Stomach smooth muscle (tissue), 2 donors: Measurements from ENCODE around the gene GSK3A.

Source experiments
- H3K27ac ChIP-seq: one replicate; pipeline ENCODE4 v1.7.0; 2013; ENCODE audit warnings: mild to moderate bottlenecking, low read length, inconsistent platforms
- H3K27me3 ChIP-seq, 2 donors: one replicate each; pipeline ENCODE4 v1.7.0; 2013; ENCODE audit warnings: low read length in 2 of 2; ENCODE audit not compliant: insufficient read depth in 2 of 2, control insufficient read depth in 1 of 2
- H3K36me3 ChIP-seq, 2 donors: one replicate each; pipeline ENCODE4 v1.7.0; 2013; ENCODE audit warnings: low read length in 2 of 2; ENCODE audit not compliant: control insufficient read depth in 2 of 2, insufficient read depth in 2 of 2
- H3K4me1 ChIP-seq: one replicate; pipeline ENCODE4 v1.7.0; 2013; ENCODE audit warnings: low read length; ENCODE audit not compliant: control insufficient read depth, insufficient read depth
- H3K4me3 ChIP-seq, 2 donors: one replicate each; pipeline ENCODE4 v1.7.0; 2013; ENCODE audit warnings: low read length in 2 of 2
- H3K9ac ChIP-seq, 2 donors: one replicate each; pipeline ENCODE4 v1.7.0; 2013; ENCODE audit warnings: low read length in 2 of 2, mild to moderate bottlenecking in 1 of 2
- H3K9me3 ChIP-seq, 2 donors: one replicate each; pipeline ENCODE4 v1.7.0; 2013; ENCODE audit warnings: low read length in 2 of 2; ENCODE audit not compliant: control insufficient read depth in 2 of 2
- donor health status: healthy.
- donor health status: Pancreatic carcinoma.

The GSK3A gene

GRCh38 chr19:42234364-42234763 lies 8.0 kb downstream of the GSK3A start:
- peaks cover 30 to 58% of the 10 kb centered on the region in 2 donors for H3K36me3 ChIP-seq
- H3K9ac ChIP-seq: no peak overlapping the region
- no peak overlapping the region for H3K4me3 ChIP-seq
- H3K4me1 ChIP-seq: peaks cover 6% of the 10 kb centered on the region
- no peaks in the 10 kb centered on the region for H3K27me3 ChIP-seq
- no peaks in the 10 kb centered on the region for H3K9me3 ChIP-seq
- H3K27ac ChIP-seq: no peak overlapping the region

- Histone ChIP-seq H3K9ac (no peak overlapping the region), H3K4me3 (no peak overlapping the region), H3K27ac (no peak overlapping the region), H3K27me3 (no peaks in the 10 kb centered on the region), H3K4me1 (peaks cover 6% of the 10 kb centered on the region), H3K36me3 (peaks cover 30 to 62% of the 10 kb centered on the region in 2 donors), H3K9me3 (no peaks in the 10 kb centered on the region)
These were observed 8.6 kb downstream of the GSK3A start for GRCh38 chr19:42233678-42234292.

- Histone ChIP-seq H3K4me3 (no peak overlapping the region), H3K27me3 (no peaks in the 10 kb centered on the region), H3K36me3 (peaks cover 30 to 67% of the 10 kb centered on the region in 2 donors), H3K4me1 (peaks cover 6% of the 10 kb centered on the region), H3K9me3 (no peaks in the 10 kb centered on the region), H3K9ac (no peak overlapping the region), H3K27ac (no peak overlapping the region)
These were observed 9.3 kb downstream of the GSK3A start for GRCh38 chr19:42233106-42233505.

GRCh38 chr19:42232435-42232834 lies 10.0 kb downstream of the GSK3A start:
- Histone ChIP-seq H3K36me3 (peaks cover 30 to 68% of the 10 kb centered on the region in 2 donors), H3K27ac (no peak overlapping the region), H3K9ac (no peak overlapping the region), H3K4me1 (peaks cover 6% of the 10 kb centered on the region), H3K9me3 (no peaks in the 10 kb centered on the region), H3K4me3 (no peak overlapping the region), H3K27me3 (no peaks in the 10 kb centered on the region)

- Histone ChIP-seq H3K4me3 (no peak overlapping the region), H3K9me3 (no peaks in the 10 kb centered on the region), H3K27ac (no peak overlapping the region), H3K4me1 (peaks cover 6% of the 10 kb centered on the region), H3K36me3 (peaks cover 34 to 73% of the 10 kb centered on the region in 2 donors), H3K27me3 (no peaks in the 10 kb centered on the region), H3K9ac (no peak overlapping the region)
These were observed 11.8 kb downstream of the GSK3A start for GRCh38 chr19:42230571-42230970.

GRCh38 chr19:42229855-42230351 lies 12.5 kb downstream of the GSK3A start:
- Histone ChIP-seq H3K27ac (no peak overlapping the region), H3K4me3 (no peak overlapping the region), H3K27me3 (no peaks in the 10 kb centered on the region), H3K4me1 (peaks cover 6% of the 10 kb centered on the region), H3K9ac (no peak overlapping the region), H3K36me3 (peaks cover 37 to 72% of the 10 kb centered on the region in 2 donors), H3K9me3 (no peaks in the 10 kb centered on the region)

- Histone ChIP-seq H3K27ac (no peak overlapping the region), H3K4me3 (no peak overlapping the region), H3K4me1 (peaks cover 6% of the 10 kb centered on the region), H3K9ac (no peak overlapping the region), H3K9me3 (no peaks in the 10 kb centered on the region), H3K36me3 (peaks cover 40 to 74% of the 10 kb centered on the region in 2 donors), H3K27me3 (no peaks in the 10 kb centered on the region)
These were observed 13.0 kb downstream of the GSK3A start for GRCh38 chr19:42229301-42229854.

- H3K9me3 ChIP-seq: no peaks in the 10 kb centered on the region
- no peak overlapping the region for H3K4me3 ChIP-seq
- H3K27me3 ChIP-seq: no peaks in the 10 kb centered on the region
- H3K27ac ChIP-seq: no peak overlapping the region
- peaks cover 6% of the 10 kb centered on the region for H3K4me1 ChIP-seq
- H3K9ac ChIP-seq: no peak overlapping the region
- peaks cover 43 to 71% of the 10 kb centered on the region in 2 donors for H3K36me3 ChIP-seq
These were observed 13.8 kb downstream of the GSK3A start for GRCh38 chr19:42228641-42229040.

- peaks cover 36 to 59% of the 10 kb centered on the region in 2 donors for H3K36me3 ChIP-seq
- H3K27me3 ChIP-seq: no peaks in the 10 kb centered on the region
- no peak overlapping the region for H3K27ac ChIP-seq
- no peak overlapping the region for H3K4me3 ChIP-seq
- no peak overlapping the region for H3K9ac ChIP-seq
- H3K4me1 ChIP-seq: peaks cover 6% of the 10 kb centered on the region
- no peaks in the 10 kb centered on the region for H3K9me3 ChIP-seq
These were observed 15.5 kb downstream of the GSK3A start for GRCh38 chr19:42226886-42227285.

GRCh38 chr19:42225718-42226292 lies 16.6 kb downstream of the GSK3A start:
- Histone ChIP-seq H3K4me1 (peaks cover 15% of the 10 kb centered on the region), H3K36me3 (peaks cover 30 to 52% of the 10 kb centered on the region in 2 donors), H3K27me3 (no peaks in the 10 kb centered on the region), H3K9ac (no peak overlapping the region), H3K9me3 (no peaks in the 10 kb centered on the region), H3K27ac (no peak overlapping the region), H3K4me3 (no peak overlapping the region)
